Loucy (cell line): ENCODE measurements around the gene UBN1.
A peak's percentile ranks its signal among the peaks of the same experiment; 100 is the strongest.

ENCODE experiments used
- H2AFZ ChIP-seq: fragments of 200-600 bp; sonication (generic); 2 replicates; pipeline ENCODE4 v1.6.0; 2016; ENCODE audit warnings: antibody characterized with exemption, mild to moderate bottlenecking, low read length, moderate library complexity
- H3F3A ChIP-seq: fragments of 200-600 bp; 2 replicates; pipeline ENCODE4 v1.6.0; 2016; ENCODE audit warnings: antibody characterized with exemption, low read depth, mild to moderate bottlenecking
- H3K27me3 ChIP-seq: fragments of 200-600 bp; sonication (generic); 2 replicates; pipeline ENCODE4 v1.6.1; 2014; ENCODE audit warnings: low read length, mild to moderate bottlenecking; ENCODE audit not compliant: insufficient read depth, poor library complexity, severe bottlenecking
- H3K36me3 ChIP-seq: fragments of 200-600 bp; sonication (generic); 2 replicates; pipeline ENCODE4 v1.6.1; 2016; ENCODE audit warnings: low read length; ENCODE audit not compliant: insufficient read depth
- H3K4me1 ChIP-seq: fragments of 200-600 bp; sonication (generic); 2 replicates; pipeline ENCODE4 v1.5.1; 2014; ENCODE audit warnings: low read length, mild to moderate bottlenecking; ENCODE audit not compliant: insufficient read depth, poor library complexity, severe bottlenecking
- H3K4me2 ChIP-seq: fragments of 200-600 bp; sonication (generic); 2 replicates; pipeline ENCODE4 v1.6.0; 2014; ENCODE audit warnings: antibody characterized with exemption, low read length, low read depth, mild to moderate bottlenecking; ENCODE audit not compliant: poor library complexity, severe bottlenecking
- H3K4me3 ChIP-seq: fragments of 200-600 bp; sonication (generic); 2 replicates; pipeline ENCODE4 v1.5.1; 2014; ENCODE audit warnings: low read length, mild to moderate bottlenecking, mixed read lengths; ENCODE audit not compliant: poor library complexity, severe bottlenecking
- H3K79me2 ChIP-seq: fragments of 200-600 bp; sonication (generic); 2 replicates; pipeline ENCODE4 v1.6.1; 2014; ENCODE audit warnings: low read length; ENCODE audit not compliant: insufficient read depth
- H3K9ac ChIP-seq: fragments of 200-600 bp; sonication (generic); 2 replicates; pipeline ENCODE4 v1.6.0; 2014; ENCODE audit warnings: mild to moderate bottlenecking, low read depth, low read length, moderate library complexity; ENCODE audit not compliant: poor library complexity, severe bottlenecking
- H3K9me2 ChIP-seq: fragments of 200-600 bp; sonication (generic); replicated peaks from 2 replicates; pipeline ENCODE4 v1.6.1; 2016; ENCODE audit warnings: low read depth, low read length, mixed read lengths
- H3K9me3 ChIP-seq: fragments of 200-600 bp; sonication (generic); 2 replicates; pipeline ENCODE4 v1.6.1; 2014; ENCODE audit warnings: mild to moderate bottlenecking, antibody characterized with exemption, low read length, low read depth; ENCODE audit not compliant: insufficient read depth
- H4K20me1 ChIP-seq: fragments of 200-600 bp; sonication (generic); 2 replicates; pipeline ENCODE4 v1.6.0; 2014; ENCODE audit warnings: antibody characterized with exemption, low read length, mild to moderate bottlenecking; ENCODE audit not compliant: insufficient read depth, poor library complexity, severe bottlenecking
- CTCF ChIP-seq: fragments of 200-600 bp; sonication (generic); conservative IDR thresholded peaks from 2 replicates; pipeline ENCODE4 v1.5.1; 2014; ENCODE audit warnings: mild to moderate bottlenecking, antibody characterized with exemption, low read length
- EZH2phosphoT487 ChIP-seq: fragments of 200-600 bp; IDR thresholded peaks from 2 replicates; pipeline ENCODE4 v1.6.1; 2018; ENCODE audit warnings: antibody characterized with exemption, mild to moderate bottlenecking, moderate library complexity, borderline replicate concordance

Gene UBN1

DNA sequence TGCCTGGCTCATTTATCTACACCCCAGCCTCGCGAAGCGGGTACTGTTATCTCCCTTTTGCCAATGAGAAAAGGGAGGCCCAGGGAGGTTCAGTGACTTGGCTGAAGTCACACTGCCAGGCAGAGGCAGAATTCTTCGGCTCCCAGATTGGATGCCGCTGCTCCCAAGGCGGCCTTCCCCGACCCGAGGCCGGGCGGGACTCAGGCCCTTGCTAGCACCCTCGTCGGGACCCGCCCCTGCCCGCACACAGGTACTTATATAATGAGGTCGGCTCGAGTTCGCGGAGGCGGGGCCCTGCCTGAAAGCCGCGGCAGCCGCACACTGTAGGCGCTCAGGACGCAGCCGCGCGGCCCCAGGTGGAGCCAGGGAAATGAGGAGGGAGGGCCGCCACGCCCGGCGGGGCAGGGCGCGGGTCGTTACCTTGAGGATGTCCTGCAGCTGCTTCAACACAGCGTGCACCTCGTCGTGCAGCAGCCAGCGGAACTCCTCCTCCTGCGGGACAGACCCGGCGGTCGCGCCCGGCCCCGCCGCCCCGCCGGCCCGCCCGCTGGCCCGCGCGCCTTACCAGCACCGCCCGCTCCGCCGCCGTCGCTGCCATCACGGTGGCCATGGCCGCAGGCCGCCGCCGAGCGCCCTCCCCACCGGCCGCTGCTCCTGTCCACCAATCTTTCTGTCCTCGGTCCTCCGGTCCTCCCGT is 45.2 kb upstream of the UBN1 start, which contains the start of gene ROGDI:
TSS of gene ROGDI (minus strand) at position 672 of the 697 bp plus-strand sequence. CDS start at position 610, 62 bp downstream.
- Histone ChIP-seq H2AFZ (peak within 1 kb of the TSS; percentile 82), H3K4me2 (peak within 1 kb of the TSS; percentile 83), H3K9me3 (no peaks in the 10 kb centered on the region), H3K9me2 (no peaks in the 10 kb centered on the region), H3K4me3 (peak within 1 kb of the TSS; percentile 75), H3K4me1 (no peaks in the 10 kb centered on the region), H4K20me1 (no peaks in the 10 kb centered on the region), H3F3A (no peaks in the 10 kb centered on the region), H3K27me3 (no peaks in the 10 kb centered on the region), H3K9ac (peak within 1 kb of the TSS; percentile 50), H3K36me3 (no peaks in the 10 kb centered on the region; the same call in 1 of the 2 replicates), H3K79me2 (no peaks in the 10 kb centered on the region)
- TF ChIP-seq EZH2phosphoT487 (no peak), CTCF (no peak)

DNA sequence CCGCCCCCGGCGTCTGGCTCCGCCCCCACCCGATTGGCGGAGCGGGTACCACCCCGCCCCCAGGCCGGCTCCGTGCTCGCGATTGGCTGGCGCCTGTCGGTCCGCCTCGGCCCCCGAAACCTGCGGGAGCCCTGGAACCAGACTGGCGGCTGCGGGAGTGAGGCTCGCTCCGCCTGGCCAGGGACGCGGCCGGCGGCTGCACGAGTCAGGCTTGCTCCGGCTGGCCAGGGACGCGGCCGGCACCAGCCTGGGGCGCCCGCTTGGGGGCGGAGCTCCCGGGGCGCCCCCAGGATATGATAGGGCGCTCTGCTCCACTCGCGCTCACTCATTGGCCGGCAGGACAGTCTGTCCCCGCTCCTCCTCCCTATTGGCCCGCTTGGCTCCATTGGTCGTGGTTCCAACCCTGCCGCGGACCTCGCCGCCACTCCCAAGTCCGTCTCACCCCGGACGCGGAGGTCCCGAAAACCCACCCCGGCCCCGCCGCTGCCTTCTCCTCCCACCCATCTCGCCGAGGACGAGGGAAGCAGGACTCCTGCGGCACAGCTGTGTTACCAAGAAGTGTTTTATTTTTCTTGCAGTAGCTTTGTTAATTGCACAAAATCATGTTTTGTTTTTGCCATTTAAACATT is 44.5 kb upstream of the UBN1 start:
- no peaks in the 10 kb centered on the region for H3K79me2 ChIP-seq
- H3K4me3 ChIP-seq: peak overlapping the region; percentile 75
- H4K20me1 ChIP-seq: no peaks in the 10 kb centered on the region
- peaks cover 4% of the 10 kb centered on the region; the same call in 1 of the 2 replicates for H3K36me3 ChIP-seq
- TF ChIP-seq CTCF (no peak), EZH2phosphoT487 (no peak)
- peak overlapping the region; percentile 83 for H3K4me2 ChIP-seq
- H2AFZ ChIP-seq: peak overlapping the region; percentile 82
- no peaks in the 10 kb centered on the region for H3K9me2 ChIP-seq
- peak overlapping the region; percentile 50 for H3K9ac ChIP-seq
- H3F3A ChIP-seq: no peaks in the 10 kb centered on the region
- no peaks in the 10 kb centered on the region for H3K27me3 ChIP-seq
- no peaks in the 10 kb centered on the region for H3K4me1 ChIP-seq
- H3K9me3 ChIP-seq: no peaks in the 10 kb centered on the region

GRCh38 chr16:4803401-4803844 is 43.9 kb upstream of the UBN1 start:
- Histone ChIP-seq H3K27me3 (no peaks in the 10 kb centered on the region), H3K9ac (peak overlapping the region; percentile 50), H3K79me2 (no peaks in the 10 kb centered on the region), H4K20me1 (no peaks in the 10 kb centered on the region), H3F3A (no peaks in the 10 kb centered on the region), H3K36me3 (peaks cover 4% of the 10 kb centered on the region; the same call in 1 of the 2 replicates), H3K9me2 (no peaks in the 10 kb centered on the region), H2AFZ (no peak overlapping the region), H3K4me2 (peak overlapping the region; percentile 83), H3K4me3 (peak overlapping the region; percentile 75), H3K9me3 (no peaks in the 10 kb centered on the region), H3K4me1 (no peaks in the 10 kb centered on the region)
- TF ChIP-seq EZH2phosphoT487: no peak
- no peak for TF ChIP-seq CTCF
